HG02840 (cell line): ENCODE results near the gene EPHA8.

Experiments used
- ATAC-seq: cut with Tn5 transposase; IDR thresholded peaks from one replicate; pipeline ENCODE4 v1.9.1; 2021; ENCODE audit warnings: mild to moderate bottlenecking, moderate library complexity, moderate number of reproducible peaks; ENCODE audit not compliant: unreplicated experiment, low FRiP score

The EPHA8 gene

GRCh38 chr1:22612671-22613571 lies 49.6 kb downstream of the EPHA8 start:
- no peak for ATAC-seq

DNA sequence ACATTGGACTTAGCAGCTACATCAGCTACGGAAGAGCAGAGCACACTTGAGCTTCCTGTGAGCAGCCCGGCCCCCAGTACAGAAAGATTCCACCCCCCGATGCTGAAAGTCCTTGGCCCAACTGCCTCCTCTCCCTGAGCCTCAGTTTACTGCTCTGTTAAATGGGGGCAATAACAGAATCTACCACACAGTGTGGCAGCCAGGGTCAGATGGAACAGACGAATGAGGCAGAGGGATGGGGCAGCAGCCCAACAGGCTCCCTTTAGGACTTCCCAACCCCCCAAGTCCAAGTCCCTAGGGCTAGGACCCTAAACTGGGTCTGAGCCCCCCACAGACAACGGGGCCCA lies 50.3 kb downstream of the EPHA8 start:
- ATAC-seq: no peak

DNA sequence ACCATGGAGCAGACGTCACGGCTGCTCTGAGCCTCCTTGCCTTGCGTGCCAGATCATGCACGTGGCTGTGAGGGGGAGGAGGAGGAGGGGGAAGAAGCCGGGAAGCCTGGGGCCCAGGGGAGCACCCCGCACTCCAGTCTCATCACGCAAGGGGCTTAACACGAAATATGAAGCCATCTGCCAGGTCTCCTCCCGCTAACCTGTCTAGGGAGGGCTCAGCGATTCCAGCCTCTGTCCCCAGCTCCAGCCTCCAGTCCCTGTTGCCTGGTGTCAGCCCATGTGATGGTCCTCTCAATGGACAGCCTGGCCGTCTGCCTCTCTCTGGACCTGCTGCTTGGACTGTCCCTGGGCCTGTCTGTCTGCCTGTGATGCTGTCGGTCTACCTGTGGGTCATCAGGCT lies 50.7 kb downstream of the EPHA8 start:
- no peak for ATAC-seq

- no peak for ATAC-seq
Observed at GRCh38 chr1:22615886-22616285, 52.6 kb downstream of the EPHA8 start.

- no peak for ATAC-seq
Observed at GRCh38 chr1:22616571-22616970, 53.3 kb downstream of the EPHA8 start.

- ATAC-seq: no peak
Observed at GRCh38 chr1:22618056-22618455, 54.8 kb downstream of the EPHA8 start.

GRCh38 chr1:22619252-22619651 lies 56.0 kb downstream of the EPHA8 start:
- ATAC-seq: no peak

DNA sequence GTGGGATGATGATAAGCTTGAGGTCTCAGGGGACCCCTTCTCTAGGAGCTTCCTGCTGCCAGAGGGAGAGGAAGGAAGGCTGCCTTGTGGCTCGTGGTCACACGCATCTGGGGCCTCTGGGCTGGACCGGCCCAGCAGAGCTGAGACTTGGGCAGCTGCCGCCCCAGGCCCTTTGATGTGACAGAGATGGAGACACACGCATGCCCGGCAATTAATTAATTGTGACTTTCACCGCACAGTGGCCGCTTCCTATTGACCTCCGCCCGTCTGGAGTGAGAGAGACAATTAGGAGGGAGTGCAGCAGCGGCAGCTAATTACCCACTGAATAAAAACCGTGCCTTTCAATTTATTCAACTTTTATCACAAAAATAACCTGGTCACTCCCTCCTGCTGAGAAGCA lies 56.5 kb downstream of the EPHA8 start:
- ATAC-seq: no peak

- ATAC-seq: no peak
Observed at GRCh38 chr1:22621761-22622160, 58.5 kb downstream of the EPHA8 start.

DNA sequence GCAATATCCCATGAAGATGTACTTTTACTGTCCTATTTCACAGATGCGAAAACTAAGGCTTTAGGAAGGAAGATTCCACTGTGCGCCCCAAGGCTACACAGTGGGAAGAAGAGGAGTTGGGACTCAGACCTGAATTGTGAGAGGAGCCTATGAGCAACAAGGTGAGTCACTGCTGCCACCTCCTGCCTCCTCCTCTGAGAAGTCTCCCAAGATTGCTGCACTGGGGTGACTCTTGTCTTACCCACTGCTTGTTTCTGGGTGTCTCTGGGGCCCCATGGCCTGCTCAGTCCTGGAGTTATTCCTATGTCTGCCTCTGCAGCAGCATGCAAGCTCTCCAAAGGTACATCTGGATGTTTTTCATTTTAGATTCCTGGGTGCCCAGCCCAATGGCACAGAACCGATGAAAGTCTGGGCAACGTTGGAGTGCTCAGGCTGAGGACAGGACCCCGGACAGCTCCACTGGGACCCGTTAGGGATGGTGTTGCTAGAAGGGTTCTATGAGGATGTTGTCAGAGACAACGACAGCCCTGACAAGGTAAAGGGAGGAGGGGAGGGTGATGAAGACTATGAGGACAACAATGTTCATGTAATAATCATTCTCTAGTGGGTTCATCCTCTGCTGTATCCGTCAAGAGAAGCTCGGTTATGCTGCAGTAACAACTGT lies 62.1 kb downstream of the EPHA8 start:
- no peak for ATAC-seq

DNA sequence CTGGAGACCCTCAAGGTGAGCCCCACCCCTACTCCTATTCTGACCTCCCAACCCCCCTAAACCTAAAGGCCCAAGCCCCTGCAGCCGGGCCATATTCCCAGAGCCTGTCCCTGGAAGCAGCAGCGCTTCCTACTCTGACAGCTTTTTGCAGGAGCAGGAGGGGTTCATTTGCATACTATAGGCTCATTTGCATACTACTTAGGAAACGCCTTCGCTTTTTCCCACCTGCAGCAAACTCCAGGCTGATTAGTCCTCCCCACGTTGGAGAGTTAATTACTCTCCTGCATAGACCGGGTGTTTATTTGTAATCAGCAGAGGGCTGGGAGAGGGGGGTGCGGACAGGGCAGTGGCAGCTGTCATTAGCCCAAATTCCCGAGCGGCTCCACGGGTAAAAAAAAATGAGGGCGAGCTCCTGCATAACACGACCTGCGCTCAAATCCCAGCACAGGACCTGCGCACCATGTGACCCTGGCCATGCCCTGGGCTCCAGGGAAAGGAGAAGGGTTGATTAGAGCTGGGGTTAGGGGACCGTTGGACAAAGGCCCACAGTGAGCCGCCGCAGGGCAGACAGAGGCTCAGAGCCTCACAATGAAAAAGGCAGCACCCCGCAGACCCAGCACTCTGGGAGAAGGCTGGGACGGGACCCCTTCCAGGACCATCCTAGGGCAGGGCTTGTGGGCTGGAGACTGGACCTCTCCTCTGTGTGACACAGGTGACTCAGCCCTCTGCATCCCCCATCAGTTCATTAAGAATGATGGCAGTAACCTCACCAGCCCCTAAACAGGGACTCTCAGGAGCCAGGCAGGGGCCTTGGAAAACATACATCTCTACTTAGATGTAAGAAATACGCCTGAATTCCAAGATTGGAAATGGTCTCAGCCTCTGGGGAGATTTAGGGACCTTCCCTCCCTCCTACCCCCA lies 63.2 kb downstream of the EPHA8 start:
- ATAC-seq: no peak

- no peak for ATAC-seq
Observed at GRCh38 chr1:22627331-22627730, 64.0 kb downstream of the EPHA8 start.

GRCh38 chr1:22628698-22629444 lies 65.6 kb downstream of the EPHA8 start:
- no peak for ATAC-seq

DNA sequence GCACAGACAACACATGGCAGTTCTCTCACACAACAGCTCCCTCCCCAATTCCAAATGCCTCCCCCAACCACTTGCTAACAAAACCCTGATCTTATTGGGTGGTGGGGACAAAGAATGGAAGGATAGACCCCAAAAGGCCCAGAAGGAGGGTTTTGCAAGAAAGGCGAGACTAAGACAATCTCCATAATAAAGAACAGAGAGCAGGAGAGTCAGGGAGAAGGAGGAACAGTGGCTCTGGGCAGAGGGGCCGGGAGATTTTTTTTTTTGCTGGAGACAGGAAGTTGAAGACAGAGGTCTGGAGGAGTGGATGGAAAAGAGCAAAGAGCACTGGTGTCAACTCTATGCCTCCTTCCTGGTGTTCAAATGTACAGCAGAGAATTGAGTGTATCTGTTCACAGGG lies 66.6 kb downstream of the EPHA8 start:
- ATAC-seq: no peak

DNA sequence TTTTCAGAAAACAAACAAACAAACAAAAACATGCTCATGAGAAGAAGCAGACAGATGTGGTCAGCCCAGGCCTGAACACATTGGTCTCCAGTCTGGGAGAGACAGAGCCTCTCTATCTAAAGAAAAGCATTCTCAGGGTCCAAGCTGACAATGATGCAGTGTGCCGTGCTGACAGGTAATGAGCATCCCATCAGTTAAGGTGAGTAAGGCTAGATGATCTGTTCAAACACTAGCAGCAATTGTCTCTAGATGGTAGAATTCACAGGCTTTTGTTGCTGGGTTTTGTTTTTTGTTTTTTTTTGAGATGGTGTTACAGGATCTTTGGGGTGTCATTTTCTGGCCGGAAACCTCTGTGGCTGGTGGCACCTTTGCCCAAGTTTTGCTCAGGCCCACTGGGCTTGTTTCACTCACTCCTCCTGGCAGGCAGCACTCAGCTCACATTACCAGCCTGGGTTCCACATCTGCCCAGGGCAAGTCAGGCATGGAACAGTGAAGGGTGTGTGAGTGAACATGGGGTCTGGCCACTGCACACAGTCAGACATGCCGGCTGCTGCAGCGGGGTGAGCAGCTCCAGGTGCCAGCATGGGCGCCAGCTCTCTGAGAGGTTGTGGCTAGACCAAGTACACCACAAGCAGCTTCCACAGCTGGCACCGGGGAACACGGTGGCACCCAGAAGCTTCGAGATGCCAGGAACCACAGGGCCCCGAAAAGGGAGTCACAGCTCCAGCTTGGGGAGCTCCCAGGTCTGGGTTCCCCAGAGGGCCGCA lies 70.6 kb downstream of the EPHA8 start:
- ATAC-seq: no peak

GRCh38 chr1:22635436-22635835 lies 72.1 kb downstream of the EPHA8 start:
- ATAC-seq: no peak

DNA sequence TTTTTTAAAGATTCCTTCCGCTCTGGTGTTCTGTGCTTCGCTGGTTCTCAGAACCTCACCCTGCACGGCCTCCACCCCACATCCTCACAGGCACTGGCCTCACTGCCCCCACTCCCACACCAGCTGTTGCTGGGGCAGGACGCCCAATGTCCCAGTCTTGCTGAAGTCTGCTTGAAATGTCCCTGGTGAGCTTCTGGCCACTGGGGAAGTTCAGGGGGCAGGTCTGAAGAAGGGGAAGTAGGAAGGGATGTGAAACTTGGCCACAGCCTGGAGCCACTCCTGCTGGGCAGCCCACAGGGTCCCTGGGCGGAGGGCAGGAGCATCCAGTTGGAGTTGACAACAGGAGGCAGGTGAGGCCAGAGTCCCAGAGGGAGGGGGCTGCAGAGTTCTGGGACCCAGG lies 73.1 kb downstream of the EPHA8 start, which contains the start of gene C1QA:
C1QA (plus strand) TSS at position 276 of the 400 bp plus-strand sequence. CDS start 989 bp downstream, outside the sequence.
- ATAC-seq: no peak

DNA sequence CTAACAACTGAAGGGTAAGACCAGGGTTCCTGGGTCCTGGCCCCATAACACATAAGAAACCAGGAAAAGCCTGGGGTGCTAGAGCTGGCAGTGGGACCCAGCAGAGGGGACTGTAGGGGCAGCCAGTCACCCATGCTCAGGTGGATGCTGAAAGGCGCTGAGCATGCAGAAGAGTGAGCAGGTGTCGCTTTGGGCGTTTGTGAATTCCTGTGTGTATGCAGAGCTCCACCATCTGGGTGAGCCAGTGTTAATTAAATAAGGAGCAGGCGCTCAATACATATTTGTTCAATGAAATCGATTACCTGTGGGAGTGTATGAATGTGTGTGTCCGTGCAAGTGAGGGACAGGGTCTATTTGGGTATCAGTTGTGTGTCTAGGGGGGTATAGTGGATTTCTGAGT lies 73.6 kb downstream of the EPHA8 start:
- no peak for ATAC-seq

DNA sequence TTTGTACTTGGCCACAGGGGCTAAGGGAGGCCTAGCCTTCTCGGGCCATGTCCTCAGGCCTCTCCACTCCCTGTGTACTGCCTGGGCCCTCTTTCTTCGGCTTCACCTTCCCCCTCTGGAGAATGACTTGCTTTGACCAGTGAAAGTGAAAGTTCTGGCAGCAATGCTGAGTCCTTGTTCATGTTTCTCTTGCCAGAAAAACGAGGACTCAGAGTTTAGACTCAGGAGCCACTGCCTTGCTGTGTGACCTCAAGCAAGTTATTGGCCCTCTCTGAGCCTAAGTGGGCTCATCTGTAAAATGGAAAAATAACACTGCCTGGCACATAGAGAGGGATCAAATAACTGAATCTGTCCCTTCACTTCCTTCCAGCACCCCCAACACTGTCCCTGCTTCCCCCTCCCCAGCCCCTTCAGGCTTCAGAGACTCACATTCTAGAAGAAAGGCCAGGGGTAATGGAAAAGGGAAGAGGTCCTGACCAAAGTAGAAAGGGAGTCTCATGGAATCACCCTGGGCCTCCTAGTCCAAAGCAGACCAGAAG lies 74.7 kb downstream of the EPHA8 start:
- ATAC-seq: no peak
